ENCODE data around the gene FSTL1. TPM values are rescaled to one million over a fixed set of nuclear protein-coding genes. Genes with fewer than 3 reads are reported as not detected.

FSTL1 gene
- polyA plus RNA-seq, 1 of the 3 experiments (the other 2 are of a cell fraction): 329 TPM

- Histone ChIP-seq H4K20me1 (ENCODE audit: insufficient read depth) (no peaks in the 10 kb centered on the region), H3K4me2 (no peak overlapping the region), H2AFZ (ENCODE audit: low read depth) (no peak overlapping the region), H3K27me3 (ENCODE audit: insufficient read depth) (no peaks in the 10 kb centered on the region), H3K9me3 (no peaks in the 10 kb centered on the region), H3K9ac (no peak overlapping the region), H3K9me2 (no peaks in the 10 kb centered on the region), H3K36me3 (replicated peaks in 1 of 2; ENCODE audit: control insufficient read depth in 1 of 2, insufficient read depth in 2 of 2, low read length in 1 of 2) (no peaks in the 10 kb centered on the region), H3K79me2 (ENCODE audit: insufficient read depth) (no peaks in the 10 kb centered on the region), H3K4me3 (ENCODE audit: low read depth in 2 of 2, low read length in 1 of 2) (no peak overlapping the region), H3F3A (replicated peaks; ENCODE audit: insufficient read depth) (no peaks in the 10 kb centered on the region), H3K4me1 (ENCODE audit: control insufficient read depth in 1 of 2, insufficient read depth in 2 of 2, low read depth in 1 of 2, low read length in 1 of 2) (no peaks in the 10 kb centered on the region), H3K27ac (ENCODE audit: low read depth in 2 of 2, low read length in 1 of 2) (no peak overlapping the region)
- ChIA-PET CTCF (interaction anchor here (1.4 kb wide), 1 partner anchor 47 kb away, joined by 4 read pairs; no protein-coding TSS in a partner anchor), POLR2A (no interaction called here)
- DNase-seq: no peak
- TF ChIP-seq TAF1 (IDR thresholded peaks at IDR 0.05; ENCODE audit: borderline replicate concordance, low read depth, low read length) (no peak), NFIC (IDR thresholded peaks at IDR 0.05; ENCODE audit: borderline replicate concordance) (no peak), IRF3 (IDR thresholded peaks at IDR 0.05; ENCODE audit: low read depth, low read length) (no peak), YY1 (IDR thresholded peaks at IDR 0.05; ENCODE audit: low read depth) (no peak), EZH2phosphoT487 (IDR thresholded peaks at IDR 0.05; ENCODE audit: borderline replicate concordance, low read depth) (no peak), POLR2AphosphoS5 (IDR thresholded peaks at IDR 0.05; ENCODE audit: low read depth, low read length) (no peak), JUND (IDR thresholded peaks at IDR 0.05) (no peak), EP300 (IDR thresholded peaks at IDR 0.05; ENCODE audit: borderline replicate concordance in 1 of 2, low read depth in 1 of 2, low read length in 1 of 2) (no peak), RAD21 (IDR thresholded peaks at IDR 0.05; ENCODE audit: low read length) (no peak), MEF2A (IDR thresholded peaks at IDR 0.05; ENCODE audit: borderline replicate concordance, low read depth) (no peak)
Observed at GRCh38 chr3:120370463-120370862, 80.3 kb downstream of the FSTL1 start.

GRCh38 chr3:120369037-120369467 is 81.7 kb downstream of the FSTL1 start:
- Histone ChIP-seq H3K9me3 (no peaks in the 10 kb centered on the region), H3K27me3 (ENCODE audit: insufficient read depth) (no peaks in the 10 kb centered on the region), H3F3A (replicated peaks; ENCODE audit: insufficient read depth) (no peaks in the 10 kb centered on the region), H3K79me2 (ENCODE audit: insufficient read depth) (no peaks in the 10 kb centered on the region), H3K9ac (no peak overlapping the region), H2AFZ (ENCODE audit: low read depth) (no peak overlapping the region), H3K4me3 (ENCODE audit: low read depth in 2 of 2, low read length in 1 of 2) (no peak overlapping the region), H3K27ac (ENCODE audit: low read depth in 2 of 2, low read length in 1 of 2) (no peak overlapping the region), H3K4me1 (ENCODE audit: control insufficient read depth in 1 of 2, insufficient read depth in 2 of 2, low read depth in 1 of 2, low read length in 1 of 2) (no peaks in the 10 kb centered on the region), H3K4me2 (no peak overlapping the region), H4K20me1 (ENCODE audit: insufficient read depth) (no peaks in the 10 kb centered on the region), H3K9me2 (no peaks in the 10 kb centered on the region), H3K36me3 (replicated peaks in 1 of 2; ENCODE audit: control insufficient read depth in 1 of 2, insufficient read depth in 2 of 2, low read length in 1 of 2) (no peaks in the 10 kb centered on the region)
- no peak for DNase-seq
- TF ChIP-seq ELF1 (IDR thresholded peaks at IDR 0.05) (no peak), ZBTB33 (IDR thresholded peaks at IDR 0.05; ENCODE audit: borderline replicate concordance, low read depth) (no peak), MAX (IDR thresholded peaks at IDR 0.05; ENCODE audit: low read depth) (no peak), RAD21 (IDR thresholded peaks at IDR 0.05; ENCODE audit: low read length) (no peak), SMC3 (IDR thresholded peaks at IDR 0.05; ENCODE audit: low read depth, low read length) (no peak)
- ChIA-PET CTCF (no interaction called here), POLR2A (no interaction called here)
- WGBS (ENCODE audit: low lambda C conversion rate): 27% methylated on average over 2 of the region's 2 CpGs

All from SK-N-SH (cell line).